Peyer's patch (tissue), 4 donors: ENCODE data around the gene USP22. TPM values are rescaled to one million over a fixed set of nuclear protein-coding genes. Genes with fewer than 3 reads are reported as not detected.

Experiments
- DNase-seq, 3 donors: peaks; one replicate each; pipeline ENCODE4 v3.0.0-alpha.2; 2017 to 2019
- H3K27ac ChIP-seq, 4 donors: fragments of 200-600 bp; sonication (generic); one replicate each; pipeline ENCODE4 v1.5.1; 2016 to 2019
- H3K27me3 ChIP-seq, 2 donors: fragments of 200-600 bp; sonication (generic); one replicate each; pipeline ENCODE4 v1.5.1; 2019
- H3K36me3 ChIP-seq, 3 donors: fragments of 200-600 bp; sonication (generic); one replicate each; pipeline ENCODE4 v1.5.1; 2016 to 2019
- H3K4me1 ChIP-seq, 4 donors: fragments of 200-600 bp; sonication (generic); one replicate each; pipeline ENCODE4 v1.5.1; 2016 to 2019
- H3K4me3 ChIP-seq, 4 donors: fragments of 200-600 bp; sonication (generic); 1 replicate in 3 of 4; 2 replicates in 1 of 4; pipeline ENCODE4 v1.5.1; 2016 to 2019; ENCODE audit warnings: mild to moderate bottlenecking in 1 of 4
- H3K9me3 ChIP-seq, 4 donors: fragments of 200-600 bp; sonication (generic); one replicate each; pipeline ENCODE4 v1.5.1; 2016 to 2019; ENCODE audit warnings: mild to moderate bottlenecking in 1 of 4
- POLR2A ChIP-seq, 2 donors: fragments of 450-650 bp; IDR thresholded peaks; one replicate each; pipeline ENCODE4 v1.5.1; 2017; ENCODE audit warnings: antibody characterized with exemption in 2 of 2, mild to moderate bottlenecking in 2 of 2, moderate library complexity in 2 of 2
- total RNA-seq, 4 donors: library from RNA; depleted of rRNA; stranded (reverse); fragments of >200 nt; gene quantifications; one replicate each; pipeline ENCODE4 v1.1.0, GENCODE V29; 2016
- TF ChIP-seq, protein P1 (sequence below), 6 experiments: fragments of 450-650 bp in 4 of 6; fragments of 200-600 bp in 2 of 6; sonication (generic) in 1 of 6; IDR thresholded peaks; one replicate each; pipeline ENCODE4 v1.5.1; 2017 to 2019; ENCODE audit warnings: antibody characterized with exemption in 6 of 6, mild to moderate bottlenecking in 3 of 6, moderate library complexity in 1 of 6

Gene USP22
- total RNA-seq, 4 donors from 2014 or later, result 125 to 229 (median 146) TPM

DNA sequence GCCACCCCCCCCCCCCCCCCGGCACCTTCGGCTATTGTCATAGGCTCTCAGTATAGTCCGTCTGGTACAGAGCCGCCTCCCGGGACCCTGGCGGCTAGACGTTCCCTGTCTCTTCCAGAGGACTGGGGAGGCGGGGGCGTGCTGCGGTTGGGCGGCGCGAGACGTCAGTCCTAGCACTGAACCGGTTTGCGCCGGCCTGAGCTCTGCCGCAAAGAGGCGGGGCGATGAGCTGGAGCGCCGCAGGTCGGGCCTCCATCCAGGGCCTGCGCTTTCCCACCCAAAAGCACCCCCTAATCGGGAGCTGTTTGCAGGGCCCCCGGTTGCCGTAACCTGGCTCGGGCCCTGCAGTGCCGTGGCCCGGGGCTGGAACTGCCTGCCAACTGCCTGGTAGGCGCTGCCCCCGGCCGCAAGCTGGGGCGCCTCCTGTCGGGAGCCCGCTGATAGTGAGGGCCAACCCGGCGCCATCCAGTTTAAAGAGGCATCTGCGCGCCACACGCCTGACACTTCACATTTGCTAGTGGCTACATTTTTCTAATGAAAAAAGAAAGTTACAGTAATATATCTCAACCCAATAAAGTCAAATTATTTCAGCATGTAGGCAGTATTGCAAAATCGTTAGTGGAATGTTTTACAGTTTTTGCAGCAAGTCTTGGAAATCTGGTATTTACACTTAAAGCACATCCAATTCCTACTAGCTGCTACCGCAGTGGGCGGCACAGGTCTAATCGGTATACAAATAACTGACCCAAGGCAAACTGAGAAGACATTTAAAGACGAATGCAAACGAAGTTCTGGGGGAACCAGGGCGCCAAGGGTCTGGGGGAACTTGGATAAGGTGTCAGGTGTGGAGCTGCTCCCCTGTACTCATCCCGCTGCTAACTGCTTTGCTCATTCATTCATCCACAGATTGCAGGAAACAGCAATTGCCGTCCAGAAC, 753 bp upstream of the USP22 start:
- DNase-seq, result peak in 2 of 3 donors; percentile 82 to 99
- H3K27ac ChIP-seq, result peak overlapping the region; percentile 99 to 100 (median 100)
- H3K27me3 ChIP-seq, result no peaks in the 10 kb centered on the region
- H3K36me3 ChIP-seq, result no peaks in the 10 kb centered on the region
- peak overlapping the region; percentile 69 to 100 (median 90) for H3K4me3 ChIP-seq
- TF ChIP-seq, protein P1, sequence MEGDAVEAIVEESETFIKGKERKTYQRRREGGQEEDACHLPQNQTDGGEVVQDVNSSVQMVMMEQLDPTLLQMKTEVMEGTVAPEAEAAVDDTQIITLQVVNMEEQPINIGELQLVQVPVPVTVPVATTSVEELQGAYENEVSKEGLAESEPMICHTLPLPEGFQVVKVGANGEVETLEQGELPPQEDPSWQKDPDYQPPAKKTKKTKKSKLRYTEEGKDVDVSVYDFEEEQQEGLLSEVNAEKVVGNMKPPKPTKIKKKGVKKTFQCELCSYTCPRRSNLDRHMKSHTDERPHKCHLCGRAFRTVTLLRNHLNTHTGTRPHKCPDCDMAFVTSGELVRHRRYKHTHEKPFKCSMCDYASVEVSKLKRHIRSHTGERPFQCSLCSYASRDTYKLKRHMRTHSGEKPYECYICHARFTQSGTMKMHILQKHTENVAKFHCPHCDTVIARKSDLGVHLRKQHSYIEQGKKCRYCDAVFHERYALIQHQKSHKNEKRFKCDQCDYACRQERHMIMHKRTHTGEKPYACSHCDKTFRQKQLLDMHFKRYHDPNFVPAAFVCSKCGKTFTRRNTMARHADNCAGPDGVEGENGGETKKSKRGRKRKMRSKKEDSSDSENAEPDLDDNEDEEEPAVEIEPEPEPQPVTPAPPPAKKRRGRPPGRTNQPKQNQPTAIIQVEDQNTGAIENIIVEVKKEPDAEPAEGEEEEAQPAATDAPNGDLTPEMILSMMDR (IDR thresholded peaks at IDR 0.05), result peak; percentile 82 to 97 (median 92)
- TF ChIP-seq POLR2A (IDR thresholded peaks at IDR 0.05), result peak in 1 of 2 donors; percentile 58
- peaks cover 4 to 21% (median 11%) of the 10 kb centered on the region in 4 donors for H3K4me1 ChIP-seq
- H3K9me3 ChIP-seq, result no peaks in the 10 kb centered on the region

DNA sequence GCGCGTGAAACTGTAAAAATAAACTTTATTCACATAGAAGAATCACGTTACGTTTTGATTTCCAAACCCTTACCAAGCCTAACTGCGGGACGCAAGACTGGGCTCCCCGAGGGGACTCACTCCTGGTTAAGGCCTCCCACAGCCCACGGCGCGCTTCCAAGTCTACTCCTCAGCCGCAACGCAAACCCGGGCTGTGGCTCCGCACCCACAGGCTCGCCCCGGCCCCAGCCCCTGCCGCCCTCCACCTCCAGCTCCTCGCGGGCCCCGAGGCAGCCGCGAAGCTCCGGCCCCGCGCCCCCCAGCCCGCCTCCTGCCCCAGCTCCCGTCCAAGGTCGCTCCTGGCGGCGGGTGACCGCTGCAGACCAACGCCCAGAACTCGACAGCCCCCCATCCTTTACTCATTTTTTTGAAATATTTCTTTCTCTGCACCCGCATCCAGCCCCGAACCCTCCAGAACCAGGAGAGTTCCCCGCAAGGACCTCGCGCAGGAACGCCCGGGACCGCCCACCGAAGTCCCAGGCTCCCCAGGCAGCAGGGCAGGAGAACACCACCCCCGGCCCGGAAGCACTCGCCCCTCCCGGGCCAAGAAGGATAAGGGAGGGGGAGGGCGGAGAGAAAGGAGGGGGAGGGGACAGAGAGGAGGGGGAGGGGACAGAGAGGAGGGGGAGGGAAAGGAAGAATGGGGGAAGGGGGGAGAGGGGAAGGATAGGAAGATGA, 912 bp downstream of the USP22 start:
- no peaks in the 10 kb centered on the region for H3K9me3 ChIP-seq
- no peaks in the 10 kb centered on the region for H3K36me3 ChIP-seq
- H3K27ac ChIP-seq, result peak overlapping the region; percentile 99 to 100 (median 100)
- TF ChIP-seq, protein P1 (IDR thresholded peaks at IDR 0.05), result no peak
- TF ChIP-seq POLR2A (IDR thresholded peaks at IDR 0.05), result no peak
- H3K27me3 ChIP-seq, result no peaks in the 10 kb centered on the region
- H3K4me1 ChIP-seq, result peaks cover 4 to 33% (median 12%) of the 10 kb centered on the region in 4 donors
- DNase-seq, result peak; percentile 74 to 90 (median 86)
- peak overlapping the region; percentile 69 to 100 (median 90) for H3K4me3 ChIP-seq

DNA sequence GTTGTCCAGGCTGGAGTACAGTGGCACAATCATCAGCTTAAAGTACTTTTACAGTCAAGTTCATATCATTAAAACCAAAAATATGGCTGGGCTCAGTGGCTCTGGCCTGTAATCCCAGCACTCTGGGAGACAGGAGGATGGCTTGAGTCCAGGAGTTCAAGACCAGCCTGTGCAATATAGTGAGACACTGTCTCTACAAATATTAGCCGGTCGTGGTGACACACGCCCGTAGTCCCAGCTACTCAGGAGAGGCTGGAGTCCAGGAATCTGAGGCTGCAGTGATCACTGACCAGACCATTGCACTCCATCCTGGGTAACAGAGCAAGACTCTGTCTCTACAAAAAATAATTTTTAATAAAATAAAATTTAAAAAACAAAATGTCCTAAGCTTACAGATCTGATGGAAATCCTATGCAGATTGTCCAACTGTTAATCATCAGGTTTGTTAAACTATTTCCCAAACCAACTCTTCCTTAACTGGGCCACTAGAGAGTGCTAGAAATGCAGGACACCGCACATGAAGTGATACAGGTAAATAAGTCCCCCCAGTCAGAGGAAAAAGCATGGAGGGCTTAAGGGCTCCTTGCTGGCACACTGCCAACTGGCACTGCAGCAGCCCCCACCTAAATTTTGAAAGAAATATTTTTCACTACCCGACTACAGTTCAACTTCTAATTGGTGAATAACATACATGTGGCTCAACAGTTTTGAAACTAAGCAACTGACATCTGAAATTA, 2.8 kb downstream of the USP22 start:
- DNase-seq, result peak in 1 of 3 donors; percentile 60
- Histone ChIP-seq H3K4me1 (peaks cover 4 to 46% (median 18%) of the 10 kb centered on the region in 4 donors), H3K9me3 (no peaks in the 10 kb centered on the region), H3K36me3 (no peaks in the 10 kb centered on the region), H3K27ac (peak overlapping the region in 3 of 4 donors; percentile 3 to 100 (median 99)), H3K4me3 (peak overlapping the region in 3 of 4 donors; percentile 83 to 100 (median 98)), H3K27me3 (no peaks in the 10 kb centered on the region)
- TF ChIP-seq, protein P1 (IDR thresholded peaks at IDR 0.05), result peak; percentile 24 to 44 (median 40)
- no peak for TF ChIP-seq POLR2A (IDR thresholded peaks at IDR 0.05)

DNA sequence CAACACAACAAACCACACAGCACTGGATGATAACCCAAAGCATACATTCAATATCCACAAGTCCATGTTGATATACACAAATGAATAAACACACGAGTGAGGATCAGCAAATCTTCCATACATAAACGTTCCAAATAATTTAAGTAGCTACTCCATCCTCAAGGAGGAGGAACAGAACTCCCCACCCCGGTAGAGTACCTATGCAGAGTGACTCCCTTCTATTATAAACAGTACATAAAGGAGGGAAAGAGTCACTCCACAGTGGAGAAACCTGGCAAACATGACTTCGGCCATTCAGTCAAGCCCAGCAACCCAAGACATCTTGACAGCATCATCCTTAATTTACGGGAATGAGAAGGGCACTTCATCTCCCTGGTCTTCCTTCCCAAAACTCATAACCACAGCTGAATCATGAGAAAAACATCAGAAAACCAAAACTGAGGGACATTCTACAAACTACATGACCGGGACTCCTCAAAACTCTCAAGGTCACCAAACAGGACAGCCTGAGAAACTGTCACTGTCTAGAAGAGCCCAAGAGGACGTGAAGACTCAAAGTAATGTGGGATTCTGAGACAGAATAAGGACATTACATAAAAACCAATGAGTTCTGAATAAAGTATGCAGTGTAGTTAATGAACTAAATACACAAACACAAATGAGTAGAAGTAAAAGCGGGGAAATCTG, 5.6 kb downstream of the USP22 start:
- H3K27ac ChIP-seq, result peak overlapping the region in 1 of 4 donors; percentile 6
- DNase-seq, result peak in 1 of 3 donors; percentile 24
- H3K4me1 ChIP-seq, result peaks cover 0 to 61% (median 18%) of the 10 kb centered on the region in 4 donors
- H3K36me3 ChIP-seq, result no peaks in the 10 kb centered on the region
- no peak overlapping the region for H3K4me3 ChIP-seq
- H3K9me3 ChIP-seq, result no peaks in the 10 kb centered on the region
- H3K27me3 ChIP-seq, result no peaks in the 10 kb centered on the region
- TF ChIP-seq, protein P1 (IDR thresholded peaks at IDR 0.05), result no peak
- no peak for TF ChIP-seq POLR2A (IDR thresholded peaks at IDR 0.05)
